Jurkat, Clone E6-1 (cell line): ENCODE measurements around the gene MLX. TPM values are rescaled to one million over a fixed set of nuclear protein-coding genes. Genes with fewer than 3 reads are reported as not detected.

ENCODE experiments used
- DNase-seq: peaks from one replicate; pipeline ENCODE4 v3.0.0-alpha.2; 2011; ENCODE audit warnings: low read depth, low spot score
- H3K4me3 ChIP-seq: 2 replicates; pipeline ENCODE4 v1.5.1; 2011; ENCODE audit warnings: mild to moderate bottlenecking, low read length, control low read depth, moderate library complexity
- polyA plus RNA-seq: library from polyadenylated mRNA; unstranded; fragments of >200 nt; gene quantifications from one replicate; pipeline ENCODE4 v1.2.1, GENCODE V29; 2012; ENCODE audit warnings: missing spikeins; ENCODE audit not compliant: insufficient read length, insufficient read depth

MLX gene
- polyA plus RNA-seq, result 89.3 TPM

GRCh38 chr17:42566883-42567573 is at the start of gene MLX:
MLX (plus strand) TSS chr17:42567100; CDS start chr17:42567125, 25 bp downstream.
- H3K4me3 ChIP-seq, result peak within 1 kb of the TSS; percentile 58
- DNase-seq, result peak; percentile 83

- peak; percentile 63 for DNase-seq
- H3K4me3 ChIP-seq, result no peak overlapping the region
Observed at GRCh38 chr17:42517516-42517915, 49.4 kb upstream of the MLX start.

- DNase-seq, result no peak
- H3K4me3 ChIP-seq, result no peak overlapping the region
Observed at GRCh38 chr17:42518046-42518754, 48.7 kb upstream of the MLX start.

GRCh38 chr17:42518755-42519545 is 48.0 kb upstream of the MLX start:
- H3K4me3 ChIP-seq, result no peak overlapping the region
- DNase-seq, result no peak

GRCh38 chr17:42519546-42520491 is 47.1 kb upstream of the MLX start:
- no peak for DNase-seq
- H3K4me3 ChIP-seq, result no peak overlapping the region

GRCh38 chr17:42520540-42520951 is 46.4 kb upstream of the MLX start:
- DNase-seq, result no peak
- H3K4me3 ChIP-seq, result no peak overlapping the region

- DNase-seq, result no peak
- H3K4me3 ChIP-seq, result no peak overlapping the region
Observed at GRCh38 chr17:42521036-42521435, 45.9 kb upstream of the MLX start.

- DNase-seq, result no peak
- no peak overlapping the region for H3K4me3 ChIP-seq
Observed at GRCh38 chr17:42521666-42522262, 45.1 kb upstream of the MLX start.

- no peak overlapping the region for H3K4me3 ChIP-seq
- DNase-seq, result no peak
Observed at GRCh38 chr17:42522263-42522790, 44.6 kb upstream of the MLX start.

- no peak for DNase-seq
- H3K4me3 ChIP-seq, result no peak overlapping the region
Observed at GRCh38 chr17:42522798-42523278, 44.1 kb upstream of the MLX start.

- H3K4me3 ChIP-seq, result no peak overlapping the region
- no peak for DNase-seq
Observed at GRCh38 chr17:42525221-42525620, 41.7 kb upstream of the MLX start.

GRCh38 chr17:42526031-42526444 is 40.9 kb upstream of the MLX start:
- DNase-seq, result no peak
- H3K4me3 ChIP-seq, result no peak overlapping the region

GRCh38 chr17:42527932-42528331 is 39.0 kb upstream of the MLX start:
- DNase-seq, result no peak
- no peak overlapping the region for H3K4me3 ChIP-seq

GRCh38 chr17:42529061-42529460 is 37.8 kb upstream of the MLX start:
- DNase-seq, result no peak

GRCh38 chr17:42530952-42531454 is 35.9 kb upstream of the MLX start:
- H3K4me3 ChIP-seq, result no peak overlapping the region
- DNase-seq, result no peak

More at GRCh38 chr17:42529061-42529460, 37.8 kb upstream of the MLX start:
- no peak overlapping the region for H3K4me3 ChIP-seq

GRCh38 chr17:42531455-42532354 is 35.2 kb upstream of the MLX start:
- peak overlapping the region; percentile 47 for H3K4me3 ChIP-seq
- no peak for DNase-seq
